Activated T-cell treated with anti-CD3 and anti-CD28 coated beads, Interleukin-2, amount 50 U/mL, for 48 hours (primary cell): Measurements from ENCODE around the gene OSTF1.

Experiments
- DNase-seq, 2 experiments: peaks; one replicate each; pipeline ENCODE4 v3.0.0-alpha.2; 2020

OSTF1 gene, protein sequence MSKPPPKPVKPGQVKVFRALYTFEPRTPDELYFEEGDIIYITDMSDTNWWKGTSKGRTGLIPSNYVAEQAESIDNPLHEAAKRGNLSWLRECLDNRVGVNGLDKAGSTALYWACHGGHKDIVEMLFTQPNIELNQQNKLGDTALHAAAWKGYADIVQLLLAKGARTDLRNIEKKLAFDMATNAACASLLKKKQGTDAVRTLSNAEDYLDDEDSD

GRCh38 chr9:75087824-75088645 is at the start of gene OSTF1, which contains the start of gene NMRK1:
Gene OSTF1 (plus strand): TSS chr9:75088514. CDS start chr9:75088693, 179 bp downstream.
Gene NMRK1 (minus strand): TSS chr9:75088155. CDS start chr9:75083115, 5,040 bp downstream.
- peak; percentile 89 to 95 for DNase-seq

DNA sequence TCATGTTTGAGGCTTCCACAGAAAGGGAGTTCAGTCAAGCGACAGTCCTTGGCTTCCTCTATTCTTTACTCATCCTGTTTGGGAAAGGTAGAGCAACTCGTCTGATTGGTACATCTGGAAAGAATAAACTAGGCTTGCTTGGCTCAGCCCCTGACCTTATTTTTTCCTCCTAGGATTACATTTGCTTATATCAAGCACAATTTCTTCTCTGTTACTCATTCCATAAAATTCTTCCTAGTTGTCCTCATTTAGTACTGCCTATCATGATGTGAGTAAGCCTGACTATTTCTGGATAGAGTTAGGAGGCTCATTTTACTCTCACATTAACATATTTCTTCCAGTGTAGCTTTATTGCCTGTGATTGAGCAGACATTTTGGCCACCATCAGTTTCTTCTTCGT is 49.3 kb upstream of the OSTF1 start:
- no peak for DNase-seq

- no peak for DNase-seq
Measured at GRCh38 chr9:75039801-75040200, 48.5 kb upstream of the OSTF1 start.

DNA sequence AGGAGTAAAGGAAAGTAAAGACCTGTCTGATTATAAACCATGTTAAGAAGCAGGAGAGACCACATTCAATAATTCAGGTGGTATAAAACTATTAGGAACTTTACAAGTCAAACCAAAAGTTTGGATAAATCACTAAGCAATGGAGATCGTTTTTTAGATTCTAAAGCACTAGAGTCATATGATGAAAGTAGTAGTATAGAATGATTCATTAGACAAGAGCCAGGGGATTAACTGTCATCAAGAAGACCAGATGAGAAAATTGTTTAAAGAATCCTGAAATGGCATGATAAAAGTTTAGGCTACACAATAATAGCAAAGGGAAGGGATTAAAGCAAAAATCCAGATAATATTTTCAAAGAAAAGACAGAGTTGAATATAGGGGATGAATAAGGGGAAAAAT is 47.3 kb upstream of the OSTF1 start:
- DNase-seq = no peak

- no peak for DNase-seq
Measured at GRCh38 chr9:75046725-75047345, 41.5 kb upstream of the OSTF1 start.

DNA sequence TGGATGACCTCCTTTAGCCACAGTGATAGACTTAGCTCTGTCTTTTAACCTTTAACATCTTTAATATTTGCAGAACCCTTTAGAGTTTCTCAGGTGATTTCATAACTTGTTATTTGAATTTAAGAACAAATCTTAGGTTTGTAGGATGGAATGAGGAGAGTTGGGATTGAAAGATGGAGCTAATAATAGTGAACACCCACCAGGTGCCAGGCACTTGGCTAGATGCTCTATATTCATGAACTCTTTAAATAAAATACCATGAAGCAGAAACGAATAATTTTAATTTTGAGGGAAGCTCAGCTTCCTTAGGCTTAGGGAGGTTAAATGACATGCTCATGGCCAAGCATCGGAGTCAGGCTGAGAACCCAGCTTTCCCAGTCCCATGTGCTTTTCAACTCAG is 40.8 kb upstream of the OSTF1 start:
- no peak for DNase-seq

GRCh38 chr9:75051285-75051684 is 37.0 kb upstream of the OSTF1 start:
- no peak for DNase-seq

DNA sequence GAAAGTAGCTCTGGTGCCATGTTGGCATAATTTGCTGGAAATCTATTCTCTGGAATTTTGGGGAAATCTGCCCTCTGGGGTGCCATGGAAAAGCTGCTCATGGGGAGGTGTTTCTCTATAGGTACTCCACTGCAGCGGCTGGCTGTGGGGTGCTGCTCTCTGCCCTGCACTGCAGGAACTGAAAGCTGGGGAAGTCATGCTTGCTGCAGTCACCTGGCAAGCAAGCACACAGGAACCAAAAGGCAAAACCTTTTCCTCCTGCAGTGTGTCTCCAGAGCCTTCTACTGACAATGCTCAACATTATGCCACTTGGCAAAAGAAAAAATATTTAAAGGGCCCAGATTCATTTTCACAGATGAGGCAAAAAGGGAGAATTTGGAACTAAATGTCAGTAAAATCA is 34.4 kb upstream of the OSTF1 start:
- no peak for DNase-seq

DNA sequence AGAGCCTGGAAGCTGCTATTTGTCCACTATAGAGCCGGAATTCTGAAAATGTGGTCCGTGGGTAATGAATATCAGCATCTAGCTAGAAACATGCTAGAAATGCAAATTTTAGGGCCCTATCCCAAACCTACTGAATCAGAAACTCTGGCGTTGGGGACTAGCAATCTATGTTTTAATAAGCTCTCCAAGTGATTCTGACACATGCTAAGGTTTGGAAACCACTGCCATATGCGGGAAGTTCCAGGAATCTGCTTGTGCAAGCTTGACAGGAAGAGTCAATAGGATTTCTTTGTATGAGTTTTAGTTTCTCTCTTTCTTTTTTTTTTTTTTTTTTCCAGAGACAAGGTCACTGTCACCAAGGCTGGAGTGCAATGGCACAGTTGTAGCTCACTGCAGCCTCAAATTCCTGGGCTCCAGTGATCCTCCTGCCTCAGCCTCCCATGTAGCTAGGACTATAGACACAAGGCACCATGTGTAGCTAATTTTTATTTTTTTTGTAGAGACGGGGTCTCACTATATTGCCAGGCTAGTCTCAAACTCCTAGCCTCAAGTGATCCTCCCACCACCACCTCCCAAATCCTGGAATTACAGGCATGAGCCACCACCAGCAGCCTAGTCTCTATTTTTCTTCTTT is 33.8 kb upstream of the OSTF1 start:
- no peak for DNase-seq

- no peak for DNase-seq
Measured at GRCh38 chr9:75061169-75061568, 27.1 kb upstream of the OSTF1 start.

GRCh38 chr9:75063556-75064305 is 24.6 kb upstream of the OSTF1 start:
- DNase-seq = no peak

DNA sequence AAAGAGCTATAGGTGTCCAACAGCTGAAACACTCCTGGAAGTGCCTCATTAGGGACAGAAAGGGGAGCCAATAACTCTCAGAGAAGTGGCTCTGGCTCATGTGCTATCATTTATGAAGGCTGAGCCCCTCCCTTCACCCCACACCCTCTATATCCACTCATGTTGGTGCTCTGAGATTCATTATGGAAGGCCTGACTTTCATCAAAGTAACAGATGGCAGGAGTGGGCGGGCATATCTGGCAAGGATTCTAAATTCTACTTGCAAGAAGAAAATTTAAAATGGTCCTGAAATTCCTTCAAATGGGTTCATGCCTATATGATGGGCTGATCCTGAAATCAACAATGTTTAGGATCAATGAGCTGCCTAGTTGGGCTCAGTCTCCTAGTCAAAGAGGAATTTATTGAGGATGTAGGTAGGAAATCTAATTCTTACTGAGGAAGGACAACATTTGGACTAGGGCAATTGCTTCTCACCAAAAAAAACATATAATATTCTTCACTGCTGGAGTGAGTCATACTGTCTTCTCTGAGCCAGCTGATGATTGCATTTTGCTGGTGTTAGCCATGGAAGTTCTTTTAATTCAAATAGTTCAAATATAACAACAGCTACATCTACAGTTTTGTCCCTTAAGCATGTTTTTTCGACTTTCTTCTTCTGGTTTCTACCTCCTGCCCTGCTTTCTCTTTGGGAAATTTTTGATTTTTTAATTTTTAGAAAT is 23.8 kb upstream of the OSTF1 start:
- DNase-seq = no peak

- no peak for DNase-seq
Measured at GRCh38 chr9:75065510-75065909, 22.8 kb upstream of the OSTF1 start.

- DNase-seq = no peak
Measured at GRCh38 chr9:75067894-75068293, 20.4 kb upstream of the OSTF1 start.

- DNase-seq = no peak
Measured at GRCh38 chr9:75069171-75069570, 19.1 kb upstream of the OSTF1 start.

- peak; percentile 71 to 76 for DNase-seq
Measured at GRCh38 chr9:75071530-75072122, 16.7 kb upstream of the OSTF1 start.

- DNase-seq = no peak
Measured at GRCh38 chr9:75072895-75073294, 15.4 kb upstream of the OSTF1 start.

DNA sequence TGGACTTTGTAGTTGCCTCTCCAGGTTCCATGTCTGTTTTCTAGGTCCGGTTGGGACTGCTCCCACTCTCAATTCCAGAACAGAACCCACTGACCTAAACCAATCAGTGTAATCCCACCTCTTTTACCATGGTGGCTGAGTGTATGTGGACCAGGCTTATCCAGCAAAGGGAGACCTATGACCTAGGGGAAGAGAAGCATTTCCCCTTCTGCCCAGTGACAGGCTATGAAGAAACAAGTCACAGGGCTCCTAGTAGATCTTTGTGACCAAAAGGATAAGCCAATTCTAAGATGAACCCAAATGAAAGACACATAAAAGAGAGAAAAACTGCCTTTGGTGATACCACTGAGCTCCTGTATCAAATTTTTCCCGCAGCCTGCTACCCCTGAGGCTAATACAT is 6.7 kb upstream of the OSTF1 start:
- no peak for DNase-seq

DNA sequence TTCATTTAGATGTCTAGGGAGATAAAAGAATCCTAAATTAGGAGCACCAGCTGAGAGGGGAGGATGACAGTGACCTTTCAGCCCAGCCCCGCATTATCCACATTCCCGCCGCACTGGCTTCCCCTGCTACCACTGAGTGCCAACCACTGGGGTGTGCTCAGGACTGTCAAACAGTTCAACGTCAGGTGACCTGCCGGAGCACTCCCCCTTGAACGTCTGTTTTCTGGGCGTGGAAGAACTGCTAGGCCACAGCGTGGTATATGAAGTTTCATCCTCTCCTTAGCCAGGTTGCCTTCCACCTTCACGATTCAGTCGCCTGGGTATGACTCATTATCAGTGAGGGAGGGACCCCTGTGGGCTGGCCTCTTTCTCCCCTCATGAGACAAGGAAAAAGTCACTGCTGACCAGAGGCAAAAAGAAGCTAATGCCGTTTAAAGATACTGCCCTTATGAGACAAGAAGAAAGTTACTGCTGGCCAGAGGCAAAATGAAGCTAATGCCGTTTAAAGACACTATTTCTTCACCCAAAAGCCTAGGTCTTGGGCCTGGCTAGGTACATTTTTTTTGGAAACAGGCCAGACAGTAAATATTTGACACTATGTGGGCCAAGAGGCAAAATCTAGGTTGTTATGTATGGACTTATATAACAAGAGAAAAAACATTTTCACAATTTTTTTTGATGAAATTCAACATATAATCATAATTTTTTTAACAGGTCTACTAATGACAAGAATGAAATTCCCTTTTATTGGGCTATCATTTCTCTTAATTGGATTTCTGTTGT is 4.9 kb upstream of the OSTF1 start:
- no peak for DNase-seq

DNA sequence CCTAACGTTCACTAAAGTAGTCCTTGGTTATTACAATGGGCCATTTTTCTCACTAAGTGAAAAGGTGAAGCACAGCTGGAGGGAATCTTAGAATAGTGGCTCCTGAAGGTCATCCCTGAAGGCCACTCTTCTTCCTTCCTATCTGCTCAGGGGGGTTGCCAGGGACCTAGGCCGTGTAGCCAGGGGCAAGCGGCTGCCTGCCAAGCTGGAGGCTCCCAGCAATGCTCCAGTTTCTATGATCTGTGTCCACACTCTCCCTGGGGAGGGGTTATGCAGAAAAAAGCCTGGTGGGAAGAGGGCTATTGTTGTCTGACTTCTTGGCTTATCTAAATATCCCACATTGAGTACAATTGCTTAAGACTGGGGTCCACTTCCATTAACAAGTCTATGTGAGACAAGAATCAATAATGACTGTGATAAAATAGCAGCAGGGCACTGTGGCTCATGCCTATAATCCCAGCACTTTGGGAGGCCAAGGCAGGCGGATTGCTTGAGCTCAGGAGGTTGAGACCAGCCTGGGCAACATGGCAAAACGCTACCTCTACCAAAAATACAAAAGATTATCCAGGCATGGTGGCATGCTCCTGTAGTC is 4.1 kb upstream of the OSTF1 start:
- no peak for DNase-seq
